GM12865 (cell line): ENCODE data around the gene ITGA2.

Source experiments
- DNase-seq: peaks from one replicate; pipeline ENCODE4 v3.0.0; 2010; ENCODE audit warnings: low read depth
- H3K4me3 ChIP-seq: 2 replicates; pipeline ENCODE4 v1.5.1; 2011; ENCODE audit warnings: mild to moderate bottlenecking, low read depth, low read length, control low read depth
- CTCF ChIP-seq: IDR thresholded peaks from 2 replicates; pipeline ENCODE4 v1.5.1; 2011; ENCODE audit warnings: low read length, control low read depth, low read depth, inconsistent platforms; ENCODE audit not compliant: insufficient read depth; ENCODE audit errors: missing control alignments

The ITGA2 gene

GRCh38 chr5:53127107-53127506 lies 138.0 kb downstream of the ITGA2 start:
- DNase-seq = no peak
- H3K4me3 ChIP-seq = no peak overlapping the region
- TF ChIP-seq CTCF = no peak

DNA sequence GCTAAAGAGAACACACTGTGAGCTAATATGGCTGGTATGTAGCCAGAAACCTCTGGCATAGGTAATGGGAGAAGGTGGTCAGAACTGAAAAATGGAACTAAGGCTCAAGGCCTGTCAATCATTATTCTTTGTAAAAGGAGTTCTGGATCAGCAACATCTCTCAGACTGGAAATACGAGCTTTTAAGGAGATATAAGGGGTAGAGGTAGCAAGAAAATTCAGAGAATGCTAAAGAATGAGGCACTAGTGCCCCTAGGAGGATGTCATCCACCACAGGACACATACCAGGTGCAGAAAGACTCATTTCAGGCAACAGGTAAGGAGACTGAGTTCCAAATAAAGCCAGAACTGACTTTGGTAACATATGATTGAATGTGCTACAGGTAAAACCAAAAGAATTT lies 139.3 kb downstream of the ITGA2 start:
- DNase-seq = no peak
- no peak for TF ChIP-seq CTCF
- no peak overlapping the region for H3K4me3 ChIP-seq

DNA sequence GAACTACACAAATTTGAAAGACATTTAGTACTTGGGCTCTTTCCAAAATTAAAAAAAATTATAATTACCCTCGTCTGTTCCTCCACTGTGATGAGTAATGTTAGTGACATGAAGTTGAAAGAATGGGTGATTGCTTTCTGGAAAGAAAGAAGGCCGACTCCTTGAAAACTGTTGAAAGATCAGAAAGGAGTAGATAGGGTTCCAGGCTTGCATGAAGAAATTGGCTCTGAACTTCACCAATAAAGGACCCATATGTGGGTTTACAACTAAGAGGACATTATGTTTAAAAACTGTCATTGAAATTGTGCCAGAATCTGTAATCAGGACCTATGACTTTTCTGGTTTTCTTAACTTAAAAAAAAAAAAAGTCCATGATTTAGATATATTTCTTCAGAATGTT lies 141.1 kb downstream of the ITGA2 start:
- no peak for DNase-seq
- TF ChIP-seq CTCF = no peak

GRCh38 chr5:53133020-53133419 lies 143.9 kb downstream of the ITGA2 start:
- TF ChIP-seq CTCF = no peak
- DNase-seq = no peak
- no peak overlapping the region for H3K4me3 ChIP-seq

More for the DNA sequence above, 141.1 kb downstream of the ITGA2 start:
- no peak overlapping the region for H3K4me3 ChIP-seq
